DOHH2 (cell line): ENCODE measurements around the gene ROR2.

Source experiments
- H3F3A ChIP-seq: fragments of 200-600 bp; sonication (generic), shearing (Covaris generic); 2 replicates; pipeline ENCODE4 v1.6.0; 2016; ENCODE audit warnings: antibody characterized with exemption, mild to moderate bottlenecking; ENCODE audit not compliant: control insufficient read depth, insufficient read depth
- H3K27ac ChIP-seq: fragments of 200-600 bp; sonication (generic); 2 replicates; pipeline ENCODE4 v1.5.1; 2014; ENCODE audit warnings: low read depth, mild to moderate bottlenecking, low read length, moderate library complexity
- H3K27me3 ChIP-seq: fragments of 200-600 bp; sonication (generic); 2 replicates; pipeline ENCODE4 v1.6.1; 2014; ENCODE audit warnings: mild to moderate bottlenecking, low read length, mixed read lengths; ENCODE audit not compliant: control insufficient read depth
- H3K36me3 ChIP-seq: fragments of 200-600 bp; sonication (generic); 2 replicates; pipeline ENCODE4 v1.6.1; 2014; ENCODE audit warnings: mild to moderate bottlenecking, low read length, moderate library complexity, mixed read lengths; ENCODE audit not compliant: control insufficient read depth
- H3K4me1 ChIP-seq: fragments of 200-600 bp; sonication (generic); 2 replicates; pipeline ENCODE4 v1.6.1; 2014; ENCODE audit warnings: mild to moderate bottlenecking, low read length, mixed read lengths; ENCODE audit not compliant: control insufficient read depth
- H3K4me2 ChIP-seq: fragments of 200-600 bp; sonication (generic); 2 replicates; pipeline ENCODE4 v1.6.0; 2014; ENCODE audit warnings: mild to moderate bottlenecking, low read length, moderate library complexity
- H3K4me3 ChIP-seq: fragments of 200-600 bp; sonication (generic); 2 replicates; pipeline ENCODE4 v1.5.1; 2014; ENCODE audit warnings: mild to moderate bottlenecking, low read length, mixed read lengths
- H3K79me2 ChIP-seq: fragments of 200-600 bp; sonication (generic); 2 replicates; pipeline ENCODE4 v1.6.1; 2014; ENCODE audit warnings: mild to moderate bottlenecking, low read length, mixed read lengths; ENCODE audit not compliant: control insufficient read depth
- H3K9me2 ChIP-seq: fragments of 200-600 bp; sonication (generic); replicated peaks from 2 replicates; pipeline ENCODE4 v1.6.1; 2014; ENCODE audit warnings: mild to moderate bottlenecking, low read length, mixed read lengths; ENCODE audit not compliant: control insufficient read depth
- H3K9me3 ChIP-seq: fragments of 200-600 bp; sonication (generic); 2 replicates; pipeline ENCODE4 v1.6.1; 2014; ENCODE audit warnings: antibody characterized with exemption, low read length, mixed read lengths; ENCODE audit not compliant: control insufficient read depth, insufficient read depth
- H4K20me1 ChIP-seq: fragments of 200-600 bp; sonication (generic); 2 replicates; pipeline ENCODE4 v1.6.0; 2014; ENCODE audit warnings: low read depth, mild to moderate bottlenecking, antibody characterized with exemption, low read length, moderate library complexity; ENCODE audit not compliant: control insufficient read depth, insufficient read depth
- EZH2phosphoT487 ChIP-seq: fragments of 200-600 bp; sonication (generic); IDR thresholded peaks from 2 replicates; pipeline ENCODE4 v1.6.1; 2017; ENCODE audit warnings: borderline replicate concordance, mild to moderate bottlenecking, antibody characterized with exemption, low read length, moderate library complexity, mixed read lengths
- TF ChIP-seq, protein P1 (sequence below): fragments of 200-600 bp; sonication (generic); IDR thresholded peaks from one replicate; pipeline ENCODE4 v1.5.1; 2014; ENCODE audit warnings: antibody characterized with exemption, mild to moderate bottlenecking, low read depth, low read length; ENCODE audit not compliant: poor library complexity, severe bottlenecking

ROR2 gene

DNA sequence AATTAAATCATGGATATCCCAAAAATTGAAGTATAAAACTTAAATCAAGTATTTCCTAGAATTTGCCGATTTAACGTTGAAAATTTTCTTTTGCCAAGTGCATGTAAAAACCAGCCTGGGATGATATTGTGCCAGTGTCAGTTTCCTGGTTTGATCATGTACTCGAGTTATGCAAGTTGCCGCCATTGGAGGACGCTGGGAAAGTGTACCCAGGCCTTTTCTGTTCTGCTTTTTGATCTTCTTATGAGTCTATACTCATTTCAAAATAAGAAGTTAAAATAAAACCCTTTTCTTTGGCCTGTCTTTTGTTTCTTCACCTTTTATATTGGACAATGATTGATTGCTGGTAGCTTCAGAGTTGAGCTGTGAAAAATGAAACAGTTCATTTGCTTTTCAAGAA, 433.3 kb downstream of the ROR2 start:
- H3F3A ChIP-seq, result no peaks in the 10 kb centered on the region
- H3K4me1 ChIP-seq, result no peaks in the 10 kb centered on the region
- no peaks in the 10 kb centered on the region for H4K20me1 ChIP-seq
- no peaks in the 10 kb centered on the region for H3K9me2 ChIP-seq
- no peaks in the 10 kb centered on the region for H3K36me3 ChIP-seq
- no peak for TF ChIP-seq EZH2phosphoT487
- TF ChIP-seq, protein P1, sequence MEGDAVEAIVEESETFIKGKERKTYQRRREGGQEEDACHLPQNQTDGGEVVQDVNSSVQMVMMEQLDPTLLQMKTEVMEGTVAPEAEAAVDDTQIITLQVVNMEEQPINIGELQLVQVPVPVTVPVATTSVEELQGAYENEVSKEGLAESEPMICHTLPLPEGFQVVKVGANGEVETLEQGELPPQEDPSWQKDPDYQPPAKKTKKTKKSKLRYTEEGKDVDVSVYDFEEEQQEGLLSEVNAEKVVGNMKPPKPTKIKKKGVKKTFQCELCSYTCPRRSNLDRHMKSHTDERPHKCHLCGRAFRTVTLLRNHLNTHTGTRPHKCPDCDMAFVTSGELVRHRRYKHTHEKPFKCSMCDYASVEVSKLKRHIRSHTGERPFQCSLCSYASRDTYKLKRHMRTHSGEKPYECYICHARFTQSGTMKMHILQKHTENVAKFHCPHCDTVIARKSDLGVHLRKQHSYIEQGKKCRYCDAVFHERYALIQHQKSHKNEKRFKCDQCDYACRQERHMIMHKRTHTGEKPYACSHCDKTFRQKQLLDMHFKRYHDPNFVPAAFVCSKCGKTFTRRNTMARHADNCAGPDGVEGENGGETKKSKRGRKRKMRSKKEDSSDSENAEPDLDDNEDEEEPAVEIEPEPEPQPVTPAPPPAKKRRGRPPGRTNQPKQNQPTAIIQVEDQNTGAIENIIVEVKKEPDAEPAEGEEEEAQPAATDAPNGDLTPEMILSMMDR, result no peak
- H3K4me3 ChIP-seq, result no peak overlapping the region
- peaks cover 2% of the 10 kb centered on the region; the same call in 1 of the 2 replicates for H3K27me3 ChIP-seq
- no peaks in the 10 kb centered on the region; the same call in 1 of the 2 replicates for H3K9me3 ChIP-seq
- H3K79me2 ChIP-seq, result no peaks in the 10 kb centered on the region
- no peak overlapping the region for H3K27ac ChIP-seq
- H3K4me2 ChIP-seq, result no peak overlapping the region

DNA sequence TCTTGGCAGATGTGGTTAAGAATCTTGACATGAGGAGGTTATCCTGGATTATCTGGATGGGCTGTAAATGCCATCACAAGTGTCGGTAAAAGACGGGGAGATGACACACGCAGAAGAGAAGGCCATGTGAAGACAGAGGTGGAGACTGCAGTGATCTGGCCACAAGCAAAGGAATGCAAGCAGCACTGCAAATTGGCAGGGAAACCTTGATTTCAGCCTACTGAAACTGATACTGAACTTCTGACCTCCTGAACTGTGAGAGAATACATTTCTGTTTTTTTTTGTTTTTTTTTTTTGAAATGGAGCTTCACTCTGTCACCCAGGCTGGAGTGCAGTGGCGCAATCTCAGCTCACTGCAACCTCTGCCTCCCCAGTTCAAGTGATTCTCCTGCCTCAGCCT, 433.9 kb downstream of the ROR2 start:
- no peaks in the 10 kb centered on the region for H3K79me2 ChIP-seq
- H3K9me3 ChIP-seq, result no peaks in the 10 kb centered on the region; the same call in 1 of the 2 replicates
- H3K36me3 ChIP-seq, result no peaks in the 10 kb centered on the region
- H3K27ac ChIP-seq, result no peak overlapping the region
- H3K27me3 ChIP-seq, result peaks cover 2% of the 10 kb centered on the region; the same call in 1 of the 2 replicates
- H3K4me1 ChIP-seq, result no peaks in the 10 kb centered on the region
- TF ChIP-seq, protein P1, result no peak
- no peak for TF ChIP-seq EZH2phosphoT487
- no peaks in the 10 kb centered on the region for H3K9me2 ChIP-seq
- H3K4me2 ChIP-seq, result no peak overlapping the region
- no peaks in the 10 kb centered on the region for H3F3A ChIP-seq
- no peaks in the 10 kb centered on the region for H4K20me1 ChIP-seq
- no peak overlapping the region for H3K4me3 ChIP-seq

DNA sequence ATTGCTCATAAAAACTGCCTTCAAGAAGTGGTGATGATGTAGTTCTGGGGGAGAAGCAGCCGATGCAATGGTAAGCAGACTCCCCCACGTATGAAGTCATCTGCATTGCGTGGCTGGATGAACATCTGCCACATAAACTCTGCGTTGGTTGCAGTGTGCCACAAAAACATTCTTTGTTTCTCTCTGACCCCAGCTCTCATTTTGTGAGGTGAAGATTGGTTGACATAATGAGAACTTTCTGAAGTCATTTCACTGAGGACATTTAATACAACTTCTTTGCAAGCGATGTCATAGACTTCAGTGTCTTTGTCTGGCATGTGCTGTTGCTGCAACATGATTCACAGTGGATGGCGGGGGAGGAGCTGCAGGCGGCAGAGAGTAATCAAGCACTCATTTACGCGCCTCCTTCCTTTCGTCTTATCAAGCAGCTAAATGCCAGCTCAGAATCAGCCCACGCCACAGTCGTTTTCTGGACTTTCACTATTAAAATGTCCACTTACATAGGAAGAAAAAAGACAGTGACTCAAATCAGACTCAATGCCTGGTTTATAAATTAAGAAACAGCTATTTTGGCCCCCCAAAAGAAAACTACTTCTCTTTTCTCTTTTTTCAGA, 434.8 kb downstream of the ROR2 start:
- Histone ChIP-seq H3K27ac (no peak overlapping the region), H3K36me3 (no peaks in the 10 kb centered on the region), H3F3A (no peaks in the 10 kb centered on the region), H3K9me3 (no peaks in the 10 kb centered on the region; the same call in 1 of the 2 replicates), H3K4me2 (no peak overlapping the region), H3K9me2 (no peaks in the 10 kb centered on the region), H3K4me1 (no peaks in the 10 kb centered on the region), H4K20me1 (no peaks in the 10 kb centered on the region), H3K79me2 (no peaks in the 10 kb centered on the region), H3K4me3 (no peak overlapping the region), H3K27me3 (peaks cover 2% of the 10 kb centered on the region; the same call in 1 of the 2 replicates)
- TF ChIP-seq, protein P1, result no peak
- TF ChIP-seq EZH2phosphoT487, result no peak
